Right lobe of liver (tissue), 4 donors: ENCODE measurements around the gene PLCB2.

ENCODE experiments used
- POLR2A ChIP-seq: fragments of 450-650 bp; IDR thresholded peaks from one replicate; pipeline ENCODE4 v1.6.1; 2017; ENCODE audit warnings: antibody characterized with exemption, mild to moderate bottlenecking
- TF ChIP-seq, protein P1 (sequence below), 4 donors: fragments of 200-600 bp in 3 of 4; fragments of 450-650 bp in 1 of 4; IDR thresholded peaks; one replicate each; pipeline versions ENCODE4 v1.5.1 to v1.8.0; 2016 to 2022; ENCODE audit warnings: antibody characterized with exemption in 4 of 4, mild to moderate bottlenecking in 2 of 4
- donor health status: DM: no; HTN: no; CAD: no.
- donor health status: DM: no; HTN: no; CAD: no.
- donor health status: DM: no; HTN: yes; CAD: no.

DNA sequence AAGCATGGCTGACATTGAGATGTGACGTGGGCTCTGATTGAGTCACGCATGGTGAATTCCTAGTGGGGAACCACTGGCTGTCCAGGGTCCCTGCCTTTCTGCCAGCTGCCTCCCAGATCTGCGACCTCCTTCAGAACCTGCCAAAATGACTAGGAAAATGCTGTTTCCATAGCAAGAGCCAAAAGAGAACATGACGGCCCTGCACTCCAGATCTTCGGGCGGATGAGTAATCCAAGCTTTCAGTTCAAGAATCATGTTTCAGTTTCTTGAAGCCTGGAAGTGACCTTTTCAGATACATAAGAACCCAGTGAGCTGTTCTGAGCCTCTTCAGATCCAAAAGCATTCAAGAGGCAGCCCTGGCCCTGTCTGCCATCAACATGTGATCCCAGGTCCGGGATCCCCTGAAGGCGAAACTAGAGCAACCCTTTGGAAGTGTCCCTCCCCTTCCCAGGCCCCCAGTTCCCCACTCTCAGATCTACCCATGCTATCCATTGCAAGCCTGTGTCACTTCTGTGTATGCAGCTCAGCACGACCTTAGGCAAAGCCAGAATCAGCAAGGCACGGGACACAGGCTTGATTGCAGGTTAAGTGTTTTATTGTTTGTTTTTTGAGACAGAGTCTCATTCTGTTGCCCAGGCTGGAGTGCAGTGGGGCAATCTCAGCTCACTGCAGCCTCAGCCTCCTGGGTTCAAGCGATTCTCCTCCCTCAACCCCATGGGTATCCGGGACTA is 44.5 kb downstream of the PLCB2 start:
- TF ChIP-seq POLR2A, result no peak
- TF ChIP-seq, protein P1, sequence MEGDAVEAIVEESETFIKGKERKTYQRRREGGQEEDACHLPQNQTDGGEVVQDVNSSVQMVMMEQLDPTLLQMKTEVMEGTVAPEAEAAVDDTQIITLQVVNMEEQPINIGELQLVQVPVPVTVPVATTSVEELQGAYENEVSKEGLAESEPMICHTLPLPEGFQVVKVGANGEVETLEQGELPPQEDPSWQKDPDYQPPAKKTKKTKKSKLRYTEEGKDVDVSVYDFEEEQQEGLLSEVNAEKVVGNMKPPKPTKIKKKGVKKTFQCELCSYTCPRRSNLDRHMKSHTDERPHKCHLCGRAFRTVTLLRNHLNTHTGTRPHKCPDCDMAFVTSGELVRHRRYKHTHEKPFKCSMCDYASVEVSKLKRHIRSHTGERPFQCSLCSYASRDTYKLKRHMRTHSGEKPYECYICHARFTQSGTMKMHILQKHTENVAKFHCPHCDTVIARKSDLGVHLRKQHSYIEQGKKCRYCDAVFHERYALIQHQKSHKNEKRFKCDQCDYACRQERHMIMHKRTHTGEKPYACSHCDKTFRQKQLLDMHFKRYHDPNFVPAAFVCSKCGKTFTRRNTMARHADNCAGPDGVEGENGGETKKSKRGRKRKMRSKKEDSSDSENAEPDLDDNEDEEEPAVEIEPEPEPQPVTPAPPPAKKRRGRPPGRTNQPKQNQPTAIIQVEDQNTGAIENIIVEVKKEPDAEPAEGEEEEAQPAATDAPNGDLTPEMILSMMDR (IDR thresholded peaks at IDR 0.05), result no peak
